Astrocyte (in vitro differentiated cells and primary cell): Measurements from ENCODE around the gene RNF44.

Source experiments
- CTCF ChIP-seq: IDR thresholded peaks from 2 replicates; pipeline ENCODE4 v1.5.1; 2011; ENCODE audit warnings: low read depth, mild to moderate bottlenecking, inconsistent platforms, low read length, moderate library complexity; ENCODE audit not compliant: insufficient read depth
- EZH2 ChIP-seq: IDR thresholded peaks from 2 replicates; pipeline ENCODE4 v1.6.1; 2012; ENCODE audit warnings: mild to moderate bottlenecking, low read length, inconsistent platforms; ENCODE audit not compliant: insufficient read depth

- TF ChIP-seq CTCF (no peak), EZH2 (no peak)
Measured at GRCh38 chr5:176519810-176520720, 17.1 kb downstream of the RNF44 start.
